NCI-H526 (cell line): ENCODE results near the gene MYH11.

Source experiments
- DNase-seq, 2 experiments: peaks; one replicate each; lab custom pipeline; 2025; lab: John Stamatoyannopoulos, UW

The MYH11 gene

DNA sequence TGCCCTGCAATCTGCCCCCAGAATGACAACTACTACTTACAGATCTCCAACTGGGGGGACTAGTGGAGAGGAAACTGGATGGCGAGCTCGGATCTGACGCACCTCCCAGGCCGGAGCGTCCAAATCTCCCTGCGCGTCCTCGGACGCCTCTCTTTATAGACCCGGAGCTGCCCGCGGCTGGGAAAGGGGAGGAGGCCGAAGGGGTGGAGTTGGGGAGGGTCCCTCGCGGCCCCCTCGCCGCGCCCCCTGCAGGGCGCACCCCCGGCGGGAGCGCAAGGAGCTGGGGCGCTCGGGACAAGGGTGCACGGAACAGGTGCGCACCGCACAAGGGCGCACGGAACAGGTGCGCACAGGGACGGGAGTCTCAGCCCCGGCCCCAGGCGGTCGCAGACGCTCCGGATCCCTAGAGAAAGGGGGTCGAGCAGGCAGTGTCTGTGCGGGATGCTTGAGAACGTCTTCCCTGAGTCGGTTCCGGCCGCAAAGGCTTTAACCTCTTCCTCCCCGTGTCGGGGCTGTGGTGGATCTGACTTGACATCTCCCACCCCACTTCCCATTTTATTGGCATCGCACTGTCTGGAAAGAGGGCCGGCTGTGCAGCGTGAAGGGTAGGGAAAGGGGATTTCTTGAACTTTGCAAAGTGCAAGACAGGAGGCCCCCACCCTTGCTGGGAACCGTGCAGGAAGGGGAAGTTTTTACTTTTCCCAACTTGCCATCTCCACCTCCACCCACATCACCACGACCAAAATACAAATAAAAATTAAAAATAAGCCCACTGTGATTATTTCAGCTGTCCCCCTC is at the start of gene MYH11:
Gene MYH11 (minus strand): TSS at position 128 of the 798 bp plus-strand sequence. CDS start 18,776 bp downstream, outside the sequence.
- DNase-seq = no peak

DNA sequence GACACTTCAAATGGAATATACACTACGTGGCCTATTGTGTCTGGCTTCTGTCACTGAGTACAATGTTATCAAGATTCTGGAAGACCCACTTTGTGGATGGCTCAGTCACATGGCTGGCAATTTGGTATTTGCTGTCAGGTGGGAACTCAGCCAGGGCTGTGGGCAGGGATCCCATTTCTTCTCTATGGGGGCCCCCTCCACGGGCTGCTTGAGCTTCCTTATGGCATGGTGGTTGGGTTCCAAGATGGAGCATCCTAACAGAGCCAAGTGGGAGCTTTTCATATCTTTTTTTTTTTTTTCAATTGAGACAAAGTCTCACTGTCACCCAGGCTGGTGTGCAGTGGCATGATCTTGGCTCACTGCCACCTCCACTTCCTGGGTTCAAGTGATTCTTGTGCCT is 49.6 kb upstream of the MYH11 start:
- DNase-seq = no peak

DNA sequence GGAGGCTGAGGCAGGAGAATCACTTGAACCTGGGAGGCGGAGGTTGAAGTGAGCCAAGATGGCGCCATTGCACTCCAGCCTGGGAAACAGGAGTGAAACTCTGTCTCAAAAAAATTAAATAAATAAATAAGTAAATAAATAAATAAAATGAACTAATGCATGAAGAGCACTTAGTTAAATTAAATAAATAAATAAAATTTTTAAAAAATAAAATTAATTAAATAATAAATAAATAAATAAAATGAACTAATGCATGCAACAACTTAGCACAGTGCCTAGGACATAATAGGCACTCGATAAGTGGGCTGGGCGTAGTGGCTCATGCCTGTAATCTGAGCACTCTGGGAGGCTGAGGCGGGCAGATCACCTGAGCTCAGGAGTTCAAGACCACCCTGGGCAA is 47.1 kb upstream of the MYH11 start:
- DNase-seq = no peak

DNA sequence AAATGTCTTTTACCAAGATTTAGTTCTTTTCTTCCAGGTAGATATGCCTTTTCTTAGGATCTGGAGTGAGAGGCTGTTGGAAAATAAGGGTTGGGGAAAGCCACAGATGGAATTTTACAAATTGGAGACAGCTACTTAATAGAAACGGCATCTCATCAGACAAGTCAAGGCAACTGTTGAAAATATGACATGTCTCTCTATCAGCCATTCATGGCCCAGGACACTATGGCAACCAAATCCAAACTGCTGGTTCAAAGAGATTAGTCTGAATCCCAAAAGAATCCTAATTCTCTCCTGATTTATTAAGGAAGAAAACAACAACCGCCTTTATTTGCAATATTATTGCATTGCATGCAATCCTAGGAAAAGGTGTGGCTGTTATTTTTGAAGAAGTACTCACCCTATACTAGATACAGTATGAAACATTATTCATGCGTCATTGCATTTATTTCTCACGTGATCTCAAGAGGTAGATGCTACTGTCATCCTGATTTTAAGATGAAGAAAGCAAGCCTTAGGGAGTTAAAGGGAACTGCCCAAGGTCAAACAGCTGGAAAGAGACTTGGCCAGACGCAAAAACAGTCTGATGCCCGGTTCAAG is 44.2 kb upstream of the MYH11 start:
- no peak for DNase-seq

DNA sequence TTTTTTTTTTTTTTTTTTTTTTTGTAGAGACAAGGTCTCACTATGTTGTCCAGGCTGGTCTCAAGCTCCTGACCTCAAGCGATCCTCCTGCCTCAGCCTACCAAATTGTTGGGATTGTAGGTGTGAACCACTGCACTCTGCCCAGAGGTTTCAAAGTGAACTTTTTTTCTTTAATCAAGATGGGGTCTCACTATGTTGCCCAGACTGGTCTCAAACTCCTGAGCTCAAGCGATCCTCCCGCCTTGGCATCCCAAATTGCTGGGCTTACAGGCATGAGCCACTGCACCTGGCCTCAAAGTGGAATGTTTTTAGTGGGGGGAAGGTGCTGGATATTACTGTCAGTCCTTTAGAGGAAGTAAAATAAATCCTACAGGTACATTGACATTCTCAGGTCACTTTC is 43.5 kb upstream of the MYH11 start:
- no peak for DNase-seq

DNA sequence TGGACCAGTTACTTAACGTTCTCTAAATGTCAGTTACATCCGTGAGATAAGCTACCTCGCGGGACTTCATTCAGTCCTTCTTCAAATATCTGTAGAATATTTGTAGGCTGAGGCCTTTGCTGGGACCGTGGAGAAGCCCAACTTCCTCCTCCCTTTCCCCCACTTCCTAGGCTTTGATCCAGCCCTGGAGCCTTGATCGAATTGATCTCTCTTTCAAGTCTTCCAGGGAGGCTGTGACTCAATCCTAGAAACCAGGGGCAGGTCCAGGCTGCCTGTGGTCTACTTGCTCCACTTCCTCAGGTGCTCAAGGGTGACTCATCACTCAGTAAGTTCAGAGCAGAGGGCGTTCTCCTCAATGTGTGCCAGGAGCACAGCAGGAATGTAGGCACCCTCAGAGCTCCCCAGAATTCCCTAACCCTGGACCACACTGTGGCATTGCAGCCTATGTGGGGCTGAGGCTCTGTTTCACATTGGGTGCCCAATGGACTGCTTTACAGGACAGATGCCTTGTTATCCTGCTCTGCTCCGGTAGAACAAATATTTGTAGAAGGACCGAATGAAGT is 42.8 kb upstream of the MYH11 start:
- no peak for DNase-seq

DNA sequence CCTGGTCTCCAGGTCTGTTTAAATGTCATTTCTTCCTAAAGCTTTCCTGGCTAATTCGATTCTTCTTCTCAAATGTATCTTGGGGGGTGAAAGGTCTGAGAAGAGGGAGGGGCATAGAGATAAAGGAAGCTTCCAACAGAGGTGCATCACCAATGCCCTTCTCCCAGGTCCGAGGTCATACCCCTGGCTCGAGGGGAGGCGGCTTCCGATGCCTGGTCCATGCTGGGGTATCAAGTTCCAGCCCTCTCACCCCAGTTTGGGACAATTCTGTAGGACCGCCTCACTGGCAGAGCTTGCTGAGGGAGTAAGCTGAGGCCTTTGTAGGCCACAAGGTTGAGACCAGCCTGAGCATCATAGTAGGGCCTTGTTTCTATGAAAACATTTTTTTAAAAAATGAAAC is 41.8 kb upstream of the MYH11 start:
- DNase-seq = no peak

DNA sequence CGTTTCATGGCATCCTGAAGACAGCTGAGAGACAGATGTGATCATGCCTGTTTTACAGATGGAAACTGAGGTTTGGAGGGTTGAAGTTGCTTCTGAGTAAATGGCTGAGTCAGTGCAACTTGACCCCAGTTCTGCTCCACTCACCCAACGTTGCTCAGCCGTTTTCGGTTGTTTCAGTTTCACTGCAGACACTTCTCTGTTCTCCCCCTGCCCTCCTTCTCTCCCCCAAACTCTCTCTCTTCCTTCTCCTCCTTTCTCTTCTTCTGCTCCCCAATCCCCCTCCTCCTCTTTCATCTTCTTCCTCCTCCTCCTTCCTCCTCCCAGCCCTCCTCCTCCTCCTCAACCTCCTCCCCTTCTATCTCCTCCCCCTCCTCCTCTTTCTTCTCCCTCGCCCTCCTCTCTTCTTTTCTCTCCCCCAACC is 41.0 kb upstream of the MYH11 start:
- no peak for DNase-seq

DNA sequence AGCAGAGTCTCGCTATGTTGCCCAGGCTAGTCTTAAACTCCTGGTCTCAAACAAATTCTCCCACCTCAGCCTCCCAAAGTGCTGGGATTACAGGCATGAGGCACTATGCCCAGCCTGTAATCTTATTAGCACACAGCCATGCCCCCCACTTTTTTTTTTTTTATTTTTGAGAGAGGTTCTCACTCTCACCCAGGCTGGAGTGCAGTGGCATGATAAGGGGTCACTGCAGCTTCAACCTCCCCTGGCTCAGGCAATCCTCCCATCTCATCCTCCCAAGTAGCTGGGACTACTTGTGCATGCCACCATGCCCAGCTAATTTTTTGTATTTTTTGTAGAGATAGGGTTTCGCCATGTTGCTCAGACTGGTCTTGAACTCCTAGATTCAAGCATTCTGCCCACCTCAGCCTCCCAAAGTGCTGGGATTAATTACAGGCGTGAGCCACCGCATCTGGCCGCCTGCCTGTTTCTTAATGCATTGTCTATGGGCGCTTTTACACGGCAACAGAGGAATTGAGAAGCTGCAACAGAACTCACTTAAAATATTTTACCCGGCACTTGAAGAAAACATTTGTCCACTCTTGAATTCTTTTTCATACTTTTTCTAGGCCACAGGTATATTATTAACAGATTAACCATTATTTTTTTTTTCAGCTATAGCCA is 40.4 kb upstream of the MYH11 start:
- DNase-seq = no peak

DNA sequence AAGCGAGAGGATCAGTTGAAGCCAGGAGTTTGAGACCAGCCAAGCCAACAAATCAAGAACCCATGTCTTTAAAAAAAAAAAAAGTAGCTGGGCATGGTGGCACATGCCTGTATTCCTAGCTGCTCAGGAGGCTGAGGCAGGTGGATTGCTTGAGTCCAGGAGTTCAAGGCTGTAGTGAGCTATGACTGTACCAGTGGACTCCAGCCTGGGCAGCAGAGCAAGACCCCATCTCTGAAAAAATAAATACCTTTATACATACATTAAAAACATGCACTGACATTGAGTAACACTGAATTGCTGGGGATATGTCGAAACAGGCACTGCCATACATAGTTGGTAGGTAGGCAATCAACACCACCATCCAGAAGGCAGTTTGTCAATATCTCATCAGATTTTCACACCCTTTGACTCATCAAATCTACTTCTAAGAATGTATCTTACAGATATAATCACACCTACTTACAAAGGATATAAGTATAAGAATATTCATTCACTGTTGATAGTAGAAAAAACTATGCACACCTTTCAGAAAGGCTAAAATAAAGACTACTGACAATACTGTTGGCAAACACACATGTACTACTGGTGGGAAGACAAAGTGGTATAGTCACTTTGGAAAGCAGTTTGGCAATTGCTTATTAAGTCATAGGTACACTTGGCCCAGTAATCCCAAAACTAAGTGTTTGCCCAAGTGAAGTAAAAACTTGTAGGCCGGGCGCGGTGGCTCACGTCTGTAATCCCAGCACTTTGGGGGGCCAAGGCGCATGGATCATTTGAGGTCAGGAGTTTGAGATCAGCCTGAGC is 37.9 kb upstream of the MYH11 start:
- no peak for DNase-seq

DNA sequence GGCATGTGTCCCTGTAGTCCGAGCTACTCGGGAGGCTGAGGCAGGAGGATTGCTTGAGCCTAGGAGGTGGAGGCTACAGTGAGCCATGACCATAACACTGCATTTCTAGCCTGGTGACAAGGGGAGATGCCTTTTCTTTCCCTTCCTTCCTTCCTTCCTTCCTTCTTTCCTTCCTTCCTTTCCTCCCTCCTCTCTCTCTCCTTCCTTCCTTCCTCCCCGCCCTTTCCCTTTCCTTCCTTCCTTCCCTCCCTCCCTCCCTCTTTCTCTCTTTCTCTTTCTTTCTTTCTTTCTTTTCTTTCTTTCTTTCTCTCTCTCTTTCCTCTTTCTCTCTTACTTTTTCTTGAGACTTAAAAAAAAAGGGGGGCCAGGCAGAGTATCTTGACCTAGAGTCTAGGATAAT is 34.7 kb upstream of the MYH11 start:
- DNase-seq = no peak

DNA sequence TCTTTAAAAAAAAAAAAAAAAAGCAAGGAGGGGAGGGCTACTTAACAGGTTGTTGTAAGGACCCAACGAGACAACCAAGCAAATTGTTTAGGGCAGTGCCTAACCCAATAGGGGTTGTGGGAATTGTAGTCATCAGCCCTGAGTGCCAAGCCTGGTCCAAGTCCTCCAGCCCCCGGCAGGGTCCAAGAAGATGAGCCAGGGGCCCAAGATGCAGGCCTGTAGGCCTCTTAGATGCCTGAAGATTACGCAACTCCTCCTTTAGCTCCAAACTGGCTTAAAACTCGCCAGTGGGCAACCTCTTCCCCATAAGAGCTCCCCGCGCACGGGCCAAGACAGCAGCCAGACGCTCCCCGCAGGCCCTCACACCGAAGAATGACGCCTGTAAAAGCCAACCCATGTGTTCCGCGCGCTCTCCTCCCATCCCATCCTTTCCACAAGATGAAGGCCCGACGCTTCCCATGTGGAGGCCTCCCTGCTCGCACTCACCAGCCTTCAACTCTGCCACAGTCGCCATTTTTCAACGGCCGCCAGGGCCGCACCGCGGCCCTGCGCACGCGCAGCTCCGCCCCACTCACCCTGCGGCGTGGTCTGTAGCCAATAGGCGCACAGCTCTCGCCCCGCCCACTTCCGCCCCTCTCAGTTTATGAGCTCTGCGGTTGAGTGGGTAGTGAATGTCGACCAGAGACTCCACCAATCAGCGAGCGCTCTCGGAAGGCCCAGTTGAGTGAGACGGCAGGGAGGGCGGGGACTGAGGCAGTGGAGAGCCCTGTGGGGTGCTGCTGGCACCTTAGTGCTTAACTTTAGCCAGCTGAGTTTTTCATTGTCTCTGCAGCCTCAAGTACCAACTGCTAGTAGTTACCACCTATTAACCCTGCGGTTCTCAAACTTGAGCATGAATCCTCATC is 31.5 kb upstream of the MYH11 start, which contains the start of gene CEP20:
Gene CEP20 (minus strand): TSS at position 532 of the 905 bp plus-strand sequence. CDS start 18 bp downstream, at position 514.
- peak; percentile 97 to 99 for DNase-seq

DNA sequence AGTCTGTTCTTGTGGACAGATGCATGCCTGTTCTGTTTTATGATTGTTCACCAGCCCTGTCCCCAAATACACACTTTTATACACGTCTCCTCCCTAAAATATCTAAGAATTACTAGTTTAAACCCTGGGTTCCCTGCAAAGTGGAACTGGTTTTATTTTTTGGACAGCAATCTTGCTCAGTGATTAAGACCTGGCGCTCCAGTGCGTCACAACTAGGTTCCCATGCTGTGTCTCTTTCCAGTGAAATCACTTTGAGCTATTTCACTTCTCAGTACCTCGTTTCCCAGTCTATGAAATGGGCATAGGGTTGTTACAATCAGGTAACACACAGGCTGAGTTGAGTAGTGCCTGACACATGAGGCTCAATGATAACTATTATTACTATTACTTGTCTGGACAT is 30.5 kb upstream of the MYH11 start:
- no peak for DNase-seq

DNA sequence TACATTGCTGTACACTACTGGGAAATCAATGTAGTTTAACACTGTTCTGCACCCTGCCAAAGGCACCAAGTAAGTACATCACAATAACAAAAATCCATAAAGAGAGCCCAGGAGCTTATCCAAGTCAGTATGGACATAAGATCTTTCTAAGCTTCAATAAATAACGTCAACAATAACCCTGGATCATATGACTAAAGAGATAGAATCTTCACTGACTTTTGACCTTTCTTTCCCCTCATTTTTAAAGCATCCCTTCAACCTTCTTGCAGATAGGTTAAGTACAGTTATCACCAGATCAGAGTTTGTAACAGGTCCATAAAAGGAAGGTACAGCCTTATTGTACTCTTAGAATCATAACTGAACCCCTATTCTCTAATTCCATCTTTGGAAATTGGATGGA is 29.2 kb upstream of the MYH11 start:
- no peak for DNase-seq

DNA sequence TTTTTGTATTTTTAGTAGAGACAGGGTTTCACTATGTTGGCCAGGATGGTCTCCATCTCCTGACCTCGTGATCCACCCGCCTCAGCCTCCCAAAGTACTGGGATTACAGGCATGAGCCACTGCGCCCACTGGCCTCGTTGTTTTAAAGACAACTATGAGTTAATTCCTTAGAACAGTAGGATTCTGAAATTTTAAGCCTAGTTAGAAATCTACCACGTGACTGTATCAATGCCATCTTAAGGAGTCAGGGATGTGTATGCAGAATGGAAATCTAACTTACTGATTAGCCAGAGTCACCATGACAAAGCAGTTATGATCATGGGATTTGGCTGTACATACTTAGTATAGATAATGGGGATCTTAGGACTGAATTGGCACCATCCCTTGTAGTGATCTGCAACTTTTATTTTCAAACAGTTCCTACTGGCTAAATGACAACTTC is 28.8 kb upstream of the MYH11 start:
- no peak for DNase-seq

DNA sequence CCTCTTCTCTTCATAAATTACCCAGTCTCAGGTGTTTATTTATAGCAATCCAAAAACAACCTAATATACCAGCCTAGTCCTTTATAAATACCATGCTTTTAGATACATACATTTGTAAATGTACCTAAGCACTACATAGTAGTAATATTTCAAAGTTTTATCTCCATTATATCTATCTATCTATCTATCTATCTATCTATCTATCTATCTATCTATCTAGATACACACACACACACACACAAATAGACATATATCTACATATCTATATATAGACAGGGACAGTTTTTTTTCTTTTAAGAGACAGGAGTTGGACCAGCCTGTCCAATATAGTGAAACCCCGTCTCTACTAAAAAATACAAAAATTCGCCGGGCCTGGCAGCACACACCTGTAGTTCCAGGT is 25.7 kb upstream of the MYH11 start:
- no peak for DNase-seq

DNA sequence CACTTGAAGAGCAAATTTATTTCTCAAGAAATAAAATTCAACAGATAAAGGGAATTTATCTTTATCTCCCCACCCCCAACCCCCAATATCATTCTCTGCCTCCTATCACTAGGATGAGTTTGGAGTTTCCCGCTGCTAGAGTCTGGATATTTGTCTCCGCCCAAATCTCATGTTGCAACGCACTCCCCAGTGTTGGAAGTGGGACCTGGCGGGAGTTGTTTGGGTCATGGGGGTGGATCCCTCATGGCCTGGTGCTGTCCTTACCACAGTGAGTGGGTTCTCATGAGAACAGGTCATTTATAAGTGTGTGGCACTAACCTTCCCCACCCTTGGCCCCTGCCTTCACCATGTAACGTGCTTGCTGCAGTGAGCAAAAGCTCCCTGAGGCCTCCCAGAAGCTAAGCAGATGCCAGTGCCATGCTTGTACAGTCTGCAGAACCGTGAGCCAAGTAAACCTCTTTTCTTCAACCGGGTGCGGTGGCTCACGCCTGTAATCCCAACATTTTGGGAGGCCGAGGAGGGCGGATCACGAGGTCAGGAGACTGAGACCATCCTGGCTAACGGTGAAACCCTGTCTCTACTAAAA is 25.1 kb upstream of the MYH11 start:
- no peak for DNase-seq

DNA sequence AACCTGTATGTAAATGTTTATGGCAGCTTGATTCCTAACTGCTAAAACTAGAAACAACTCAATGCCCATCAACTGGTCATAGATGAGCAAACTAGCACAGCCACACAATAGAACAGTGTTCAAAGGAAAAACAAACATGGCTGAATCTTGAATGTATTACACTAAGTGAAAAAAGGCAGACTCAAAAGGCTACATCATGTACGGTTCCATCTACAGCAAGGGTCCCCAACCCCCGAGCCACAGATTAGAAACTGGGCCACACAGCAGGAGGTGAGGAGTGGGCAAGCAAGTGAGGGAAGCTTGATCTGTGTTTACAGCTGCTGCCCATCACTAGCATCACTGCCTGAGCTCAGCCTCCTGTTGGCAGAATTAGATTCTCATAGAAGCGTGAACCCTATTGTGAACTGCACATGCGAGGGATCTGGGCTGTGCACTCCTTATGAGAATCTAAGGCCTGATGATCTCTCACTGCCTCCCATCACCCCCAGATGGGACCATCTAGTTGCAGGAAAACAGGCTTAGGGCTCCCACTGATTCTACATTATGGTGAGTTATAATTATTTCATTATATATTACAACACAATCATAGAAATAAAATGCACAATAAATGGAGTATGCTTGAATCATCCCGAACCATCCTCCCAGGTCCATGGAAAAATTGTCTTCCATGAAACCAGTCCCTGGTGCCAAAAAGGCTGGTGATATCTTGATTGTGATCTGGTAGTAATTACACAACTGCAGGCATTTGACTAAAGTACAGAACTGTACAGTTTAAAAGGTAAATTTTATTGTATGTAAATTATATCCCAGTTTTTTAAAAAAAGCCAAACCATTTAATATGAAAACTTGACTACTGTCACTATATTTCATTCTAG is 23.8 kb upstream of the MYH11 start:
- DNase-seq = peak; percentile 38 to 42

DNA sequence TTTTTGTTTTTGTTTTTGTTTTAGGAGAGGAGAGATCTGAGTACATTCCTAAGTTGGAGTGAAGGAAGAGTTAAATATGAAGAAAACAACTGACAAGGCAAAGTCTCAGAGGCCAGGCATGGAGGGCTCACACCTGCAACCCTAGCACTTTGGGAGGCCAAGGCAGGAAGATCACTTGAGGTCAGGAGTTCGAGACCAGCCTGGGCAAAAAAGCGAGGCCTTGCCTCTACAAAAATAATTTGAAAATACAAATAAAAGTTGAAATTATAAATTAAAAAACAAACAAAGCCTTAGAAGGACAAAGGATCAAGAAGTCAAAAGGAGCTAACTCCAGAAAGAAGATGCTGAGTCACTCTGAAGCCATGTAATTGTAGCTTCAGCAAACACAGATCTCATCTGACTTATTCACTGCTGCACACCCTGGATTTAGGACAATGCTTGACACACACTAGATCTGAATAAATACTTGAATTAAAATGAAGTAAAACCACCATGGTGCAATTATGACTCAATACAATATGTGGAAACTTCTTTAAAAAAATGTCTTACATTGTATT is 22.5 kb upstream of the MYH11 start:
- no peak for DNase-seq
